ENCODE measurements around the gene TRPM4. TPM values are rescaled to one million over a fixed set of nuclear protein-coding genes. Genes with fewer than 3 reads are reported as not detected.
"Not testable (repeated sequence)": the region's sequence is repeated elsewhere in the genome, so short reads cannot be mapped to it uniquely, and the experiment has no call there.

The TRPM4 gene
- total RNA-seq, 1 donor from 2014 or later = 2.0 TPM

- DNase-seq (ENCODE audit: low spot score) = no peak
- Mint-ChIP-seq H3K9me3 (peaks cover under 1% of the 10 kb centered on the region), H3K27ac (no peak overlapping the region), H3K36me3 (ENCODE audit: low read depth) (no peaks in the 10 kb centered on the region), H3K4me3 (no peak overlapping the region), H3K27me3 (ENCODE audit: insufficient read depth) (peaks cover 6% of the 10 kb centered on the region), H3K4me1 (ENCODE audit: low read depth) (peaks cover 10% of the 10 kb centered on the region)
- intact Hi-C loops (cut with micrococcal nuclease) = no loop called here
These were observed 31.7 kb downstream of the TRPM4 start for GRCh38 chr19:49189259-49189658.

- Mint-ChIP-seq H3K9me3 (no peaks in the 10 kb centered on the region), H3K27ac (no peak overlapping the region), H3K4me3 (no peak overlapping the region), H3K4me1 (ENCODE audit: low read depth) (peaks cover 10% of the 10 kb centered on the region), H3K27me3 (ENCODE audit: insufficient read depth) (peaks cover 9% of the 10 kb centered on the region), H3K36me3 (ENCODE audit: low read depth) (no peaks in the 10 kb centered on the region)
- no peak for DNase-seq (ENCODE audit: low spot score)
- intact Hi-C loops (cut with micrococcal nuclease) = no loop called here
These were observed 33.2 kb downstream of the TRPM4 start for GRCh38 chr19:49190781-49191180.

- Mint-ChIP-seq H3K27me3 (ENCODE audit: insufficient read depth) (peaks cover 4% of the 10 kb centered on the region), H3K9me3 (no peaks in the 10 kb centered on the region), H3K4me1 (ENCODE audit: low read depth) (peaks cover 10% of the 10 kb centered on the region), H3K4me3 (no peak overlapping the region), H3K36me3 (ENCODE audit: low read depth) (no peaks in the 10 kb centered on the region), H3K27ac (no peak overlapping the region)
- no peak for DNase-seq (ENCODE audit: low spot score)
- intact Hi-C loops (cut with micrococcal nuclease) = no loop called here
These were observed 36.3 kb downstream of the TRPM4 start for GRCh38 chr19:49193822-49194394.

- no peak overlapping the region for H3K27ac Mint-ChIP-seq
- no peak overlapping the region for H3K4me3 Mint-ChIP-seq
- H3K27me3 Mint-ChIP-seq (ENCODE audit: insufficient read depth) = peaks cover 4% of the 10 kb centered on the region
- H3K9me3 Mint-ChIP-seq = no peaks in the 10 kb centered on the region
- no peak for DNase-seq (ENCODE audit: low spot score)
- H3K36me3 Mint-ChIP-seq (ENCODE audit: low read depth) = no peaks in the 10 kb centered on the region
- intact Hi-C loops (cut with micrococcal nuclease) = no loop called here
- peaks cover 6% of the 10 kb centered on the region for H3K4me1 Mint-ChIP-seq (ENCODE audit: low read depth)
These were observed 36.8 kb downstream of the TRPM4 start for GRCh38 chr19:49194408-49194807.

GRCh38 chr19:49196527-49197240, 39.1 kb downstream of the TRPM4 start:
- no peaks in the 10 kb centered on the region for H3K36me3 Mint-ChIP-seq (ENCODE audit: low read depth)
- no peaks in the 10 kb centered on the region for H3K4me1 Mint-ChIP-seq (ENCODE audit: low read depth)
- H3K27me3 Mint-ChIP-seq (ENCODE audit: insufficient read depth) = peaks cover 4% of the 10 kb centered on the region
- no peak overlapping the region for H3K4me3 Mint-ChIP-seq
- H3K9me3 Mint-ChIP-seq = no peaks in the 10 kb centered on the region
- H3K27ac Mint-ChIP-seq = no peak overlapping the region
- intact Hi-C loops (cut with micrococcal nuclease) = loop anchor here (5.0 kb wide), 1 partner anchor 49 kb away; no protein-coding TSS in a partner anchor
- no peak for DNase-seq (ENCODE audit: low spot score)

GRCh38 chr19:49200238-49200862, 42.8 kb downstream of the TRPM4 start:
- H3K9me3 Mint-ChIP-seq = no peaks in the 10 kb centered on the region
- DNase-seq (ENCODE audit: low spot score) = no peak
- no peaks in the 10 kb centered on the region for H3K4me1 Mint-ChIP-seq (ENCODE audit: low read depth)
- no peak overlapping the region for H3K4me3 Mint-ChIP-seq
- no peak overlapping the region for H3K27ac Mint-ChIP-seq
- H3K27me3 Mint-ChIP-seq (ENCODE audit: insufficient read depth) = peaks cover 2% of the 10 kb centered on the region
- no peaks in the 10 kb centered on the region for H3K36me3 Mint-ChIP-seq (ENCODE audit: low read depth)
- intact Hi-C loops (cut with micrococcal nuclease) = no loop called here

GRCh38 chr19:49201042-49201441, 43.5 kb downstream of the TRPM4 start:
- H3K4me1 Mint-ChIP-seq (ENCODE audit: low read depth) = no peaks in the 10 kb centered on the region
- no peaks in the 10 kb centered on the region for H3K9me3 Mint-ChIP-seq
- H3K4me3 Mint-ChIP-seq = no peak overlapping the region
- no peaks in the 10 kb centered on the region for H3K36me3 Mint-ChIP-seq (ENCODE audit: low read depth)
- DNase-seq (ENCODE audit: low spot score) = no peak
- no peak overlapping the region for H3K27ac Mint-ChIP-seq
- intact Hi-C loops (cut with micrococcal nuclease) = no loop called here
- H3K27me3 Mint-ChIP-seq (ENCODE audit: insufficient read depth) = peaks cover 2% of the 10 kb centered on the region

GRCh38 chr19:49205114-49205513, 47.5 kb downstream of the TRPM4 start:
- no peaks in the 10 kb centered on the region for H3K36me3 Mint-ChIP-seq (ENCODE audit: low read depth)
- intact Hi-C loops (cut with micrococcal nuclease) = no loop called here
- H3K4me1 Mint-ChIP-seq (ENCODE audit: low read depth) = peaks cover 5% of the 10 kb centered on the region
- H3K27me3 Mint-ChIP-seq (ENCODE audit: insufficient read depth) = peaks cover 3% of the 10 kb centered on the region
- H3K27ac Mint-ChIP-seq = no peak overlapping the region
- no peak for DNase-seq (ENCODE audit: low spot score)
- H3K9me3 Mint-ChIP-seq = no peaks in the 10 kb centered on the region
- no peak overlapping the region for H3K4me3 Mint-ChIP-seq

GRCh38 chr19:49209502-49209901, 51.9 kb downstream of the TRPM4 start:
- H3K4me1 Mint-ChIP-seq (ENCODE audit: low read depth); H3K4me3 Mint-ChIP-seq; H3K36me3 Mint-ChIP-seq (ENCODE audit: low read depth); intact Hi-C loops (cut with micrococcal nuclease); H3K27ac Mint-ChIP-seq; H3K9me3 Mint-ChIP-seq; H3K27me3 Mint-ChIP-seq (ENCODE audit: insufficient read depth); DNase-seq (ENCODE audit: low spot score): not testable (repeated sequence)

GRCh38 chr19:49210108-49210900, 52.7 kb downstream of the TRPM4 start:
- Mint-ChIP-seq H3K9me3 (no peaks in the 10 kb centered on the region), H3K27me3 (ENCODE audit: insufficient read depth) (peaks cover 3% of the 10 kb centered on the region), H3K4me3 (peak overlapping the region; percentile 74), H3K27ac (no peak overlapping the region), H3K36me3 (ENCODE audit: low read depth) (no peaks in the 10 kb centered on the region), H3K4me1 (ENCODE audit: low read depth) (peaks cover 5% of the 10 kb centered on the region)
- DNase-seq (ENCODE audit: low spot score) = peak; percentile 28
- intact Hi-C loops (cut with micrococcal nuclease) = no loop called here

- Mint-ChIP-seq H3K4me1 (ENCODE audit: low read depth) (peaks cover 5% of the 10 kb centered on the region), H3K36me3 (ENCODE audit: low read depth) (no peaks in the 10 kb centered on the region), H3K4me3 (no peak overlapping the region), H3K27ac (no peak overlapping the region), H3K9me3 (no peaks in the 10 kb centered on the region), H3K27me3 (ENCODE audit: insufficient read depth) (peaks cover 3% of the 10 kb centered on the region)
- DNase-seq (ENCODE audit: low spot score) = no peak
- intact Hi-C loops (cut with micrococcal nuclease) = no loop called here
These were observed 53.4 kb downstream of the TRPM4 start for GRCh38 chr19:49210901-49211451.

GRCh38 chr19:49212016-49212701, 54.6 kb downstream of the TRPM4 start:
- Mint-ChIP-seq H3K9me3 (no peaks in the 10 kb centered on the region), H3K27ac (no peak overlapping the region), H3K27me3 (ENCODE audit: insufficient read depth) (no peaks in the 10 kb centered on the region)

More at GRCh38 chr19:49212016-49212701, 54.6 kb downstream of the TRPM4 start:
- intact Hi-C loops (cut with micrococcal nuclease) = no loop called here
- DNase-seq (ENCODE audit: low spot score) = no peak
- H3K4me1 Mint-ChIP-seq (ENCODE audit: low read depth) = peaks cover 5% of the 10 kb centered on the region
- H3K36me3 Mint-ChIP-seq (ENCODE audit: low read depth) = no peaks in the 10 kb centered on the region
- no peak overlapping the region for H3K4me3 Mint-ChIP-seq

Data from activated T-helper 1 cell treated with anti-CD3 and anti-CD28 coated beads, Interleukin-12 subunit alpha, Interleukin-12 subunit beta, Interleukin-2, Interleukin-4 antibody, amounts not matched to agents 30 ng/mL and 10 ng/mL and 1 ng/mL, durations not matched to agents 14 hours and 24 hours and 36 hours (primary cell).